LNCaP clone FGC (cell line): ENCODE data around the gene DYNLL2.

Experiments
- DNase-seq: peaks from one replicate; pipeline ENCODE4 v3.0.0-alpha.2; 2011; ENCODE audit warnings: low read depth
- H3K4me3 ChIP-seq: 2 replicates; pipeline ENCODE4 v1.5.1; 2011; ENCODE audit warnings: mild to moderate bottlenecking, low read depth, low read length, control low read depth
- CTCF ChIP-seq: IDR thresholded peaks from 2 replicates; pipeline ENCODE4 v1.5.1; 2012; ENCODE audit warnings: mild to moderate bottlenecking; ENCODE audit not compliant: control insufficient read depth, insufficient read depth; ENCODE audit errors: extremely low read depth

Gene DYNLL2

DNA sequence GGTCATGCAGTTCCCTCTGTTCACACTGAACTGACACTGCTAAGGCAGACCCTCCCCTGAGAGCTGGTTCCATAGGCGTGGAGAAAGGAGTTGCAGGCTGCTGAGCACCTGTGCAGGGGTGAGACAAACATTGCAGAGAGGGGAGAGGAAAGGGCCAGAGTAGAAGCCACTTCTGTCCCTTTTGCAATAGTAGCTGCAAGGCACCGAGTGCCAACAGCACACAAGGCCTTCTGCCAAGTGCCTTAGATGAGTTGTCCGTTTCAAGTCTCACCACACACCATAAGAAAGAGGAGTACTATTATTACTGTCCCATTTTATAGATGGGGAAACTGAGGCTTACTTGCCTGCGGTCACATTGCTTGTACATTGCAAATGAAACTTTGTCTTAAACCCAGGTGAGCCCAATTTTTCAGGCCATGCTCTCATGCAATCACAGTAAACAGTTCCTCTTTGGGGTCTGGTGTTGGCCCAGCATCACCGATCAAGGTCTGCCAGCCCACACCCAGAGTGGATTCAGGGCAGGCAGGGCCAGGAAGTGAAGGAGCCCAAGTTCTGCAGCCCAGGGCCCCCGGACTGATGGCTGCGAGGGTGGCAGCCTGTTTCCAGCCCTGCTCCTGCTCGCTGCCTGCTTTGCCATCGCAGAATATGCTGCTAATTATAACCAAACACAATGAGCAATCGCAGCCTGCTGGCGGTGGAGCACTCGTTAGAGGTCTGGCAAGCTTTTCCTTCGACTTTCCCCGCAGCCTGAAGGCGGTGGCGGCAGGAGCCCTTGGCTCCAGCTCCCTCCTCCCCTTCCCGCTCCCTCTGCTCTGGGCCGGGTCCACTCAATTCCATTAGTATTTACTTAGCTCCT, 36.8 kb upstream of the DYNLL2 start:
- no peak for TF ChIP-seq CTCF
- no peak for DNase-seq
- no peak overlapping the region for H3K4me3 ChIP-seq

GRCh38 chr17:58047376-58048150, 35.7 kb upstream of the DYNLL2 start:
- DNase-seq: no peak
- no peak for TF ChIP-seq CTCF
- H3K4me3 ChIP-seq: no peak overlapping the region

DNA sequence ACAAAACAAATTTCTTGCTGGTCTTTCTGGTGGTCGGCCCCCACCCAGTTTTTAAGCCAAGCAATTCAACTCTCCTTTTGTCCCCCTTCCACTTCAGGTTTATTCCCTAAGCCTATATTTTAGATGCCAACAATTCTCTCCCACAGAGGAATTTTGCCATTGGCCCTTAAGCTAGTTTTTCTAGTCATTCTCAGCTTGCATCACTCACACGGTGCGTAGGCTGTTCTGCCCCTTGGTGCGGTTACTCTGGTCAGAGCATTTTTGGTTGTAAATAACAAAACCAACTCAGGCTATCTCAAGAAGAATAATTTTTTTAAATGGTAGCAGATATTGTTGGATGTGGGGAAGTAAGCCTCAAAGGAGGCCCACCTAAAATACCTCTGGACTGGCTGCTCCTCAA, 33.7 kb upstream of the DYNLL2 start:
- no peak for TF ChIP-seq CTCF
- no peak for DNase-seq
- no peak overlapping the region for H3K4me3 ChIP-seq

- TF ChIP-seq CTCF: no peak
- no peak for DNase-seq
- no peak overlapping the region for H3K4me3 ChIP-seq
Measured at GRCh38 chr17:58050966-58051365, 32.3 kb upstream of the DYNLL2 start.

DNA sequence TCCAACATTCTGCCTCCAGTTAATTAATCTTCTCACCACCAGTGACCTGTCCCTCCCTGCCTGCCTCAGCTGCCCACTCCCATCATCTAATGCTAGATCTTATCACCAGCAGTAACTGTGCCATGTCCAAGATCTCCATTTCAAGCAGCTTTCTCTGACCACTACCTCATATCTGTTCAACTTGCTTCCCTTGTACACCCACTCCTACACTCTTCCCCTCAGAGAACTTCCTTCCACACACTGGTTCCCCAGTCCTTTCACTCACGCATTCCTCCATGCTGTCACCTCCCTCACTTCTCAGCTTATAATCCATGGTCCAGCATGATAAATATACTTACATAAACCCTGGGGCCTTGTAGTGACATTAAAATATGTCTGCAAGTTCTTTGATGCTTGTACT, 31.8 kb upstream of the DYNLL2 start:
- no peak for DNase-seq
- TF ChIP-seq CTCF: no peak
- no peak overlapping the region for H3K4me3 ChIP-seq

DNA sequence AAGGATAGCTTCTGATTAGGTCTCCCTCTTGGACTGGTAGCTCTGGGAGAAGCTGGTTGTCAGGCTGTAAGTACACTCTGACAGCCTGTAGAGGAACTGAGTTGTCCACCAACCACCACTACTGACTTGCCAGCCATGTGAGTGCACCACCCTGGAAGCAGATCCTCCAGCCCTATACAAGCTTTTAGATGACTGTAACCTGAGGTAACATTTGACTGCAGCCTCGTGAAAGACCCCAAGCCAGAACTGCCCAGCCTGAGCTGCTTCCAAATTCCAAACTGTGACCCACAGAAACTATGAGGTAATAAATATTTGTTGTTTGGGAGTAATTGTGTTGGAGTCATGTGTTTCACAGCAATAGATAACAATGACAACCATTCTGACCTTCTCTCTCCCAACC, 30.8 kb upstream of the DYNLL2 start:
- no peak for DNase-seq
- no peak overlapping the region for H3K4me3 ChIP-seq
- TF ChIP-seq CTCF: no peak
